WTC11 (cell line): Measurements from ENCODE around the gene KLHL8. TPM values are rescaled to one million over a fixed set of nuclear protein-coding genes. Genes with fewer than 3 reads are reported as not detected.

Experiments used
- ATAC-seq: fragments of 200-7000 bp; cut with Tn5 transposase; 2 replicates; pipeline ENCODE4 v1.10.0; 2021; ENCODE audit warnings: mild to moderate bottlenecking, moderate library complexity
- CTCF ChIA-PET: fragments of 300-600 bp; sonication (Branson Sonifier 250); formaldehyde crosslinking; loops from one replicate; lab custom pipeline; 2021; ENCODE audit warnings: antibody characterized with exemption; lab: Charles Lee
- POLR2A ChIA-PET: fragments of 350-600 bp; sonication (Branson Sonifier 250); formaldehyde crosslinking; loops from one replicate; lab custom pipeline; 2021; ENCODE audit warnings: antibody characterized with exemption; lab: Charles Lee
- DNase-seq: peaks from one replicate; pipeline ENCODE4 v3.0.0; 2021; ENCODE audit warnings: low spot score
- H3K27ac Mint-ChIP-seq: 2 replicates; pipeline ENCODE4 v1.8.0; 2021; ENCODE audit warnings: mixed read lengths
- H3K27me3 Mint-ChIP-seq: 2 replicates; pipeline ENCODE4 v1.8.0; 2021; ENCODE audit warnings: low read depth, mild to moderate bottlenecking, moderate library complexity, mixed read lengths
- H3K36me3 Mint-ChIP-seq: 2 replicates; pipeline ENCODE4 v1.8.0; 2021; ENCODE audit warnings: mixed read lengths
- H3K4me1 Mint-ChIP-seq: 2 replicates; pipeline ENCODE4 v1.8.0; 2022; ENCODE audit warnings: mixed read lengths
- H3K4me3 Mint-ChIP-seq: 2 replicates; pipeline ENCODE4 v1.8.0; 2021; ENCODE audit warnings: mild to moderate bottlenecking, moderate library complexity, mixed read lengths
- H3K9me3 Mint-ChIP-seq: 2 replicates; pipeline ENCODE4 v1.8.0; 2021; ENCODE audit warnings: mixed read lengths
- AR ChIP-seq: fragments of 250-450 bp; sonication (Bioruptor Pico); IDR thresholded peaks from 2 replicates; pipeline ENCODE4 v1.9.0; 2021; ENCODE audit warnings: mild to moderate bottlenecking
- ATF2 ChIP-seq: sonication (generic); formaldehyde crosslinking; IDR thresholded peaks from 2 replicates; pipeline ENCODE4 v1.8.1; 2022; ENCODE audit warnings: low read depth, missing genetic modification reagents, borderline replicate concordance
- CREB1 ChIP-seq: sonication (generic); formaldehyde crosslinking; IDR thresholded peaks from 2 replicates; pipeline ENCODE4 v1.8.0; 2023; ENCODE audit warnings: mild to moderate bottlenecking, missing genetic modification reagents
- CREM ChIP-seq: sonication (generic); formaldehyde crosslinking; IDR thresholded peaks from 2 replicates; pipeline ENCODE4 v1.8.1; 2022; ENCODE audit warnings: mild to moderate bottlenecking, missing genetic modification reagents, moderate library complexity
- GRHL2 ChIP-seq: fragments of 250-450 bp; sonication (Bioruptor Pico); IDR thresholded peaks from 2 replicates; pipeline ENCODE4 v1.8.0; 2022; ENCODE audit warnings: mild to moderate bottlenecking, moderate library complexity; ENCODE audit not compliant: insufficient replicate concordance, severe bottlenecking
- HMGA2 ChIP-seq: fragments of 250-450 bp; sonication (Bioruptor Pico); IDR thresholded peaks from 2 replicates; pipeline ENCODE4 v1.4.0; 2021; ENCODE audit warnings: mild to moderate bottlenecking, moderate library complexity
- JAZF1 ChIP-seq: fragments of 250-450 bp; sonication (Bioruptor Pico); IDR thresholded peaks from 2 replicates; pipeline ENCODE4 v1.9.0; 2021; ENCODE audit warnings: moderate library complexity, mild to moderate bottlenecking, inconsistent platforms
- KAT7 ChIP-seq: sonication (generic); formaldehyde crosslinking; IDR thresholded peaks from 2 replicates; pipeline ENCODE4 v1.8.1; 2023; ENCODE audit warnings: missing genetic modification reagents, mild to moderate bottlenecking, borderline replicate concordance
- NFATC4 ChIP-seq: fragments of 250-450 bp; sonication (Bioruptor Pico); IDR thresholded peaks from 2 replicates; pipeline ENCODE4 v1.9.0; 2021; ENCODE audit warnings: mild to moderate bottlenecking
- NFE2L1 ChIP-seq: sonication (generic); formaldehyde crosslinking; IDR thresholded peaks from 2 replicates; pipeline ENCODE4 v1.8.1; 2023; ENCODE audit warnings: missing genetic modification reagents
- NR2C2 ChIP-seq: sonication (generic); formaldehyde crosslinking; IDR thresholded peaks from 2 replicates; pipeline ENCODE4 v1.8.0; 2022; ENCODE audit warnings: mild to moderate bottlenecking, missing genetic modification reagents
- NR3C1 ChIP-seq: sonication (generic); formaldehyde crosslinking; conservative IDR thresholded peaks from 2 replicates; pipeline ENCODE4 v1.8.1; 2023; ENCODE audit warnings: low read depth, mild to moderate bottlenecking, missing genetic modification reagents
- PREB ChIP-seq: sonication (generic); formaldehyde crosslinking; IDR thresholded peaks from 2 replicates; pipeline ENCODE4 v1.8.1; 2022; ENCODE audit warnings: mild to moderate bottlenecking, missing genetic modification reagents, moderate library complexity, borderline replicate concordance
- STAT6 ChIP-seq: sonication (generic); formaldehyde crosslinking; conservative IDR thresholded peaks from 2 replicates; pipeline ENCODE4 v1.8.1; 2023; ENCODE audit warnings: mild to moderate bottlenecking, low read depth, missing genetic modification reagents, moderate library complexity
- ZNF317 ChIP-seq: sonication (generic); formaldehyde crosslinking; IDR thresholded peaks from 2 replicates; pipeline ENCODE4 v1.8.1; 2023; ENCODE audit warnings: low read depth, mild to moderate bottlenecking, moderate library complexity, missing genetic modification reagents, borderline replicate concordance
- ZNF416 ChIP-seq: fragments of 250-450 bp; sonication (Bioruptor Pico); IDR thresholded peaks from 2 replicates; pipeline ENCODE4 v1.9.0; 2021; ENCODE audit warnings: mild to moderate bottlenecking, inconsistent platforms
- ZNF512 ChIP-seq: sonication (generic); formaldehyde crosslinking; IDR thresholded peaks from 2 replicates; pipeline ENCODE4 v1.8.1; 2022; ENCODE audit warnings: missing genetic modification reagents, borderline replicate concordance
- total RNA-seq: library from RNA; stranded (reverse); gene quantifications from 3 replicates; pipeline ENCODE4 v1.2.3, GENCODE V29; 2021

Gene KLHL8
- total RNA-seq, 1 experiment from 2014 or later: 7.3 TPM

GRCh38 chr4:87209696-87210095 lies 10.7 kb downstream of the KLHL8 start (continued):
- TF ChIP-seq PREB: no peak
- no peak for TF ChIP-seq CREM (CRISPR knock-in tag)

GRCh38 chr4:87209182-87209581 lies 11.2 kb downstream of the KLHL8 start:
- no peak for DNase-seq
- Mint-ChIP-seq H3K36me3 (no peaks in the 10 kb centered on the region), H3K4me3 (no peak overlapping the region), H3K27me3 (no peaks in the 10 kb centered on the region)
- CTCF ChIA-PET: no interaction called here
- no peak for TF ChIP-seq AR (CRISPR knock-in tag)
- no peak for TF ChIP-seq ATF2 (CRISPR knock-in tag)
- no peak for TF ChIP-seq STAT6
- TF ChIP-seq, all 79 proteins: peak for 0
- no peak for ATAC-seq
- Mint-ChIP-seq H3K4me1 (0 out of 2 replicates have a peak, but pooled peaks cover 2% of the 10 kb centered on the region), H3K27ac (no peak overlapping the region), H3K9me3 (no peaks in the 10 kb centered on the region)
- POLR2A ChIA-PET: no interaction called here

GRCh38 chr4:87204559-87204958 lies 15.9 kb downstream of the KLHL8 start:
- H3K4me1 Mint-ChIP-seq: peaks cover 8% of the 10 kb centered on the region
- ChIA-PET CTCF (no interaction called here), POLR2A (no interaction called here)
- ATAC-seq (no peak), DNase-seq (no peak)
- H3K27ac Mint-ChIP-seq: no peak overlapping the region; the same call in 1 of the 2 replicates
- H3K36me3 Mint-ChIP-seq: peaks cover 9% of the 10 kb centered on the region; the same call in 1 of the 2 replicates
- H3K27me3 Mint-ChIP-seq: no peaks in the 10 kb centered on the region
- peaks cover 9% of the 10 kb centered on the region for H3K9me3 Mint-ChIP-seq
- H3K4me3 Mint-ChIP-seq: no peak overlapping the region
- no peak for TF ChIP-seq CREB1
- TF ChIP-seq ZNF512: no peak
- no peak for TF ChIP-seq STAT6
- TF ChIP-seq JAZF1 (CRISPR knock-in tag): no peak
- TF ChIP-seq KAT7 (CRISPR knock-in tag): no peak
- no peak for TF ChIP-seq NFE2L1 (CRISPR knock-in tag)
- no peak for TF ChIP-seq NR3C1 (CRISPR knock-in tag)
- no peak for TF ChIP-seq ZNF416 (CRISPR knock-in tag)
- TF ChIP-seq NR2C2 (CRISPR knock-in tag): no peak
- no peak for TF ChIP-seq HMGA2 (CRISPR knock-in tag)
- TF ChIP-seq ZNF317 (CRISPR knock-in tag): no peak
- no peak for TF ChIP-seq AR (CRISPR knock-in tag)
- no peak for TF ChIP-seq GRHL2 (CRISPR knock-in tag)
- TF ChIP-seq NFATC4 (CRISPR knock-in tag): no peak
